ENCODE measurements around the gene EXOC8. TPM values are rescaled to one million over a fixed set of nuclear protein-coding genes. Genes with fewer than 3 reads are reported as not detected.

Gene EXOC8
- total RNA-seq, 2 experiments from 2014 or later, result 14.8 to 17.4 TPM

DNA sequence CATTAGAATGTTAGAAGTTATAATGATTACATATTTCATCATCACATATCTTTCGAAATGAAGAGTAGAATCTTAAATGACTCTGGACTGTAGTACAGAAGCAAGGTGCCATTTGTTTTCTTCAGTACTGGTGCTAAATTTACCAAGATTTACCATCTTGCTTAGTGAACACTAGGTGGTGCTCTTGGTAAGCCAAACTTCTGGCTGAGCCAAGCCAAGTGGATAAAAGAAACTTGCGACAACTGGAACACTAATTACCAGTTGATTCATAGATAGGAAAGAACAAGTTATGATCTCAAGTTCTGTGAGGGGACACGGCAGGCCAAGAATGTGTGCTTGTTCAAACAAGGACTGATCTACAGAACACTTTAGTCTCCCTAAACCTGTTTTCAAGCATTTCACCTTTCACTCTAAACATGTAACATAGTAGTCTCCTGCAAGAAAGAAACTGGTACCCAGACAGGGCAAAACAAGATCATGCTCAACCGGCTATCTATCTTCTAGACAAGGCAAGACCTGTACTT is 20.2 kb upstream of the EXOC8 start:
- Histone ChIP-seq H3K9me3 (ENCODE audit: low read length) (no peaks in the 10 kb centered on the region), H3K4me1 (ENCODE audit: insufficient read depth, low read length, poor library complexity, severe bottlenecking) (no peaks in the 10 kb centered on the region), H3K9me2 (ENCODE audit: insufficient read depth, low read length) (no peaks in the 10 kb centered on the region), H3K36me3 (ENCODE audit: insufficient read depth, low read length) (peaks cover 21% of the 10 kb centered on the region), H3K79me2 (ENCODE audit: insufficient read depth, low read depth, low read length) (no peaks in the 10 kb centered on the region), H2AFZ (ENCODE audit: low read length) (no peak overlapping the region), H3K4me2 (ENCODE audit: low read length) (no peak overlapping the region), H4K20me1 (ENCODE audit: insufficient read depth, low read length) (no peaks in the 10 kb centered on the region), H3K27ac (ENCODE audit: low read depth, low read length, poor library complexity, severe bottlenecking) (no peak overlapping the region), H3K4me3 (ENCODE audit: low read depth, low read length, poor library complexity, severe bottlenecking) (no peak overlapping the region)
- CTCF ChIA-PET (ENCODE audit: unreplicated experiment), result no interaction called here
- no peak for TF ChIP-seq EZH2phosphoT487 (IDR thresholded peaks at IDR 0.05; ENCODE audit: borderline replicate concordance, low read depth, low read length)
- TF ChIP-seq, protein P1, sequence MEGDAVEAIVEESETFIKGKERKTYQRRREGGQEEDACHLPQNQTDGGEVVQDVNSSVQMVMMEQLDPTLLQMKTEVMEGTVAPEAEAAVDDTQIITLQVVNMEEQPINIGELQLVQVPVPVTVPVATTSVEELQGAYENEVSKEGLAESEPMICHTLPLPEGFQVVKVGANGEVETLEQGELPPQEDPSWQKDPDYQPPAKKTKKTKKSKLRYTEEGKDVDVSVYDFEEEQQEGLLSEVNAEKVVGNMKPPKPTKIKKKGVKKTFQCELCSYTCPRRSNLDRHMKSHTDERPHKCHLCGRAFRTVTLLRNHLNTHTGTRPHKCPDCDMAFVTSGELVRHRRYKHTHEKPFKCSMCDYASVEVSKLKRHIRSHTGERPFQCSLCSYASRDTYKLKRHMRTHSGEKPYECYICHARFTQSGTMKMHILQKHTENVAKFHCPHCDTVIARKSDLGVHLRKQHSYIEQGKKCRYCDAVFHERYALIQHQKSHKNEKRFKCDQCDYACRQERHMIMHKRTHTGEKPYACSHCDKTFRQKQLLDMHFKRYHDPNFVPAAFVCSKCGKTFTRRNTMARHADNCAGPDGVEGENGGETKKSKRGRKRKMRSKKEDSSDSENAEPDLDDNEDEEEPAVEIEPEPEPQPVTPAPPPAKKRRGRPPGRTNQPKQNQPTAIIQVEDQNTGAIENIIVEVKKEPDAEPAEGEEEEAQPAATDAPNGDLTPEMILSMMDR (conservative IDR thresholded peaks at IDR 0.05; ENCODE audit: low read length), result peak; percentile 96
- intact Hi-C loops (cut with micrococcal nuclease; ENCODE audit: unreplicated experiment), result loop anchor here (1.0 to 5.0 kb wide), 4 partner anchors 63 to 246 kb away; partner anchors contain the start of gene TSNAX
- no TSS peak for BruUV-seq (replicated peaks)
- POLR2A ChIA-PET, result interaction anchor here (0.5 to 1.1 kb wide), 7 partner anchors 11 to 158 kb away, joined by 3 to 8 read pairs (median 3); no protein-coding TSS in a partner anchor
- peak; percentile 74 for DNase-seq (ENCODE audit: low spot score)

DNA sequence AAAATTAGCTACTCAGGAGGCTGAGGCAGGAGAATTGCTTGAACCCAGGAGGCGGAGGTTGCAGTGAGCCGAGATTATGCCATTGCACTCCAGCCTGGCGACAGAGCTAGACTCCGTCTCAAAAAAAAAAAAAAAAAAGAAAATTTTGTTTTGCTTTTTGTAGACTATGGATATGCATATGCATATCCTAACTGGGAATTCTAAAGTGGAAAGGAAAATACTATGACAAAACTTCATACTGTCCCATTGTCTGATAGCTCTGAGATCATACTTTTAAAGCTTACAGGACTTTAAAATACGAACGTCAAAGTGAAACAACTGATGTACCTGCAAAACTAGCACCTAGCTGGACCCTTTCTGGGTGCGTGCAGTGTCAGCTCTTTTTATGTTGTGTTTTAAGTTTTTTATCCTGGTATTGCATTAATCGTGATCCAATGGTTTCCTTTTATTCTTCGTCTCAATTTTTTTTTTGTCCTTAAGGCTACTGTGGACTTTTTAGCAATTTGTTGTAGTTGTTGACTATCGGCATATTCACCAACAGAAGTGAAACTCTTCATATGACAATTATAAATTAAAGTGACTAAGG is 19.6 kb upstream of the EXOC8 start:
- Histone ChIP-seq H3K9me3 (ENCODE audit: low read length) (no peaks in the 10 kb centered on the region), H4K20me1 (ENCODE audit: insufficient read depth, low read length) (no peaks in the 10 kb centered on the region), H3K27ac (ENCODE audit: low read depth, low read length, poor library complexity, severe bottlenecking) (no peak overlapping the region), H3K4me2 (ENCODE audit: low read length) (no peak overlapping the region), H2AFZ (ENCODE audit: low read length) (no peak overlapping the region), H3K36me3 (ENCODE audit: insufficient read depth, low read length) (peaks cover 27% of the 10 kb centered on the region), H3K4me1 (ENCODE audit: insufficient read depth, low read length, poor library complexity, severe bottlenecking) (no peaks in the 10 kb centered on the region), H3K9me2 (ENCODE audit: insufficient read depth, low read length) (no peaks in the 10 kb centered on the region), H3K79me2 (ENCODE audit: insufficient read depth, low read depth, low read length) (no peaks in the 10 kb centered on the region), H3K4me3 (ENCODE audit: low read depth, low read length, poor library complexity, severe bottlenecking) (no peak overlapping the region)
- no peak for DNase-seq (ENCODE audit: low spot score)
- intact Hi-C loops (cut with micrococcal nuclease; ENCODE audit: unreplicated experiment), result loop anchor here (1.0 to 5.0 kb wide), 3 partner anchors 170 to 247 kb away; partner anchors contain the start of gene TSNAX
- CTCF ChIA-PET (ENCODE audit: unreplicated experiment), result no interaction called here
- TF ChIP-seq, protein P1 (conservative IDR thresholded peaks at IDR 0.05; ENCODE audit: low read length), result no peak
- TF ChIP-seq EZH2phosphoT487 (IDR thresholded peaks at IDR 0.05; ENCODE audit: borderline replicate concordance, low read depth, low read length), result no peak
- BruUV-seq (replicated peaks), result no TSS peak
- POLR2A ChIA-PET, result interaction anchor here (0.5 to 0.9 kb wide), 6 partner anchors 11 to 254 kb away, joined by 3 to 8 read pairs (median 4); partner anchors contain the start of genes EXOC8 and SPRTN

DNA sequence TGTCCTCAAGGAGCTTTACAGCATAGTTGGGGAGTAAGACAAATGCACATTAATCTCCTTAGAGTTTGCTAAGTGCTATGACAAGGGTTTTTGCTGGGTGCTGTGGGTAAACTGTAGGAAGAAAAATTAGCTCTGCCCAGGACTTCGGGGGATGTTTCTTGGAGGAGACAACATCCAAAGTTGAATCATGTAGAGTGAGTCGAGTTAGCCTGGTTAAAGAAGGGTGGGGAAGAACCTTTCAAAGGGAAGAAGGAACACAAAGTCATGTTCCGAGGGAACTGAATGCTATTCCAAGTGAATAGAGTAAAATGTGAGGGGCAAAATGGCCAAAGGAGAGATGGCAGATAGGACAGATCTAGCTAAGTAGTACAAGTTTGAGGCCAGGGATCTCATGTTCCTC is 17.5 kb upstream of the EXOC8 start:
- DNase-seq (ENCODE audit: low spot score), result no peak
- Histone ChIP-seq H3K27ac (ENCODE audit: low read depth, low read length, poor library complexity, severe bottlenecking) (no peak overlapping the region), H3K79me2 (ENCODE audit: insufficient read depth, low read depth, low read length) (no peaks in the 10 kb centered on the region), H3K4me3 (ENCODE audit: low read depth, low read length, poor library complexity, severe bottlenecking) (no peak overlapping the region), H3K4me1 (ENCODE audit: insufficient read depth, low read length, poor library complexity, severe bottlenecking) (no peaks in the 10 kb centered on the region), H3K9me2 (ENCODE audit: insufficient read depth, low read length) (no peaks in the 10 kb centered on the region), H3K36me3 (ENCODE audit: insufficient read depth, low read length) (peaks cover 43% of the 10 kb centered on the region), H2AFZ (ENCODE audit: low read length) (no peak overlapping the region), H4K20me1 (ENCODE audit: insufficient read depth, low read length) (no peaks in the 10 kb centered on the region), H3K9me3 (ENCODE audit: low read length) (no peaks in the 10 kb centered on the region), H3K4me2 (ENCODE audit: low read length) (no peak overlapping the region)
- TF ChIP-seq, protein P1 (conservative IDR thresholded peaks at IDR 0.05; ENCODE audit: low read length), result no peak
- TF ChIP-seq EZH2phosphoT487 (IDR thresholded peaks at IDR 0.05; ENCODE audit: borderline replicate concordance, low read depth, low read length), result no peak
- intact Hi-C loops (cut with micrococcal nuclease; ENCODE audit: unreplicated experiment), result loop anchor here (5.0 kb wide), 1 partner anchor 172 kb away; the partner anchor contains the start of gene TSNAX
- CTCF ChIA-PET (ENCODE audit: unreplicated experiment), result no interaction called here
- no TSS peak for BruUV-seq (replicated peaks)
- POLR2A ChIA-PET, result interaction anchor here (0.7 to 1.4 kb wide), 3 partner anchors 8 to 159 kb away, joined by 3 read pairs; no protein-coding TSS in a partner anchor
